Endothelial cell of umbilical vein (primary cell): ENCODE measurements around the gene NTN1.
"Not testable (repeated sequence)": the region's sequence is repeated elsewhere in the genome, so short reads cannot be mapped to it uniquely, and the experiment has no call there.

Source experiments
- EZH2 ChIP-seq: IDR thresholded peaks from 2 replicates; pipeline ENCODE4 v1.6.1; 2012; ENCODE audit warnings: borderline replicate concordance, low read depth, mild to moderate bottlenecking, moderate library complexity, low read length, inconsistent platforms; ENCODE audit not compliant: severe bottlenecking
- FOS ChIP-seq: IDR thresholded peaks from 2 replicates; pipeline ENCODE4 v1.6.1; 2011; ENCODE audit warnings: mild to moderate bottlenecking, low read length, moderate library complexity, borderline replicate concordance; ENCODE audit not compliant: insufficient read depth
- GATA2 ChIP-seq: IDR thresholded peaks from 2 replicates; pipeline ENCODE4 v1.7.0; 2011; ENCODE audit warnings: low read depth, mild to moderate bottlenecking, moderate library complexity, mixed read lengths, low read length; ENCODE audit not compliant: insufficient read length, insufficient read depth
- JUN ChIP-seq: IDR thresholded peaks from 2 replicates; pipeline ENCODE4 v1.6.1; 2011; ENCODE audit warnings: borderline replicate concordance, low read depth; ENCODE audit not compliant: insufficient read length, insufficient read depth
- MAX ChIP-seq: IDR thresholded peaks from 2 replicates; pipeline ENCODE4 v1.6.1; 2011; ENCODE audit not compliant: insufficient read depth, insufficient read length
- MYC ChIP-seq: IDR thresholded peaks from one replicate; pipeline ENCODE4 v1.6.1; 2011; ENCODE audit warnings: mild to moderate bottlenecking, low read depth, low read length
- POLR2A ChIP-seq: IDR thresholded peaks from 2 replicates; pipeline ENCODE4 v1.6.1; 2012; ENCODE audit warnings: low read depth, mild to moderate bottlenecking, control low read depth, low read length
- POLR2AphosphoS5 ChIP-seq: IDR thresholded peaks from 2 replicates; pipeline ENCODE4 v1.6.1; 2012; ENCODE audit warnings: low read depth, mild to moderate bottlenecking, control low read depth, low read length, moderate library complexity; ENCODE audit not compliant: insufficient read depth
- TF ChIP-seq, protein P1 (sequence below), 2 donors: IDR thresholded peaks; 1 replicate in 1 of 2; 2 replicates in 1 of 2; pipeline ENCODE4 v1.5.1; 2011; ENCODE audit warnings: low read length in 2 of 2, mild to moderate bottlenecking in 2 of 2, moderate library complexity in 2 of 2, control low read depth in 1 of 2, inconsistent platforms in 1 of 2, low read depth in 1 of 2; ENCODE audit not compliant: insufficient read depth in 1 of 2; ENCODE audit errors: extremely low read depth in 1 of 2

DNA sequence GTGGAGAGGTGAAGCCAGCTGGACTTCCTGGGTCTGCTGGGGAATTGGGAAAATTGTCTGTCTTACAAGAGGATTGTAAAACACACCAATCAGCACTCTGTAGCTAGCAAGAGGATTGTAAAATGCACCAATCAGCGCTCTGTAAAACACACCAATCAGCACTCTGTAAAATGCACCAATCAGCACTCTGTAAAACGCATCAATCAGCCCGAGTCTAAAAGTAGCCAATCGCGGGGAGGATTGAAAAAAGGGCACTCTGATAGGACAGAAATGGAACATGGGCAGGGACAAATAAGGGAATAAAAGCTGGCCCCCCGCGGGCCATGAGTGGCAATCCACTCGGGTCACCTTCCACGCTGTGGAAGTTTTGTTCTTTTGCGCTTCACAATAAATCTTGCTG is 130.4 kb downstream of the NTN1 start:
- TF ChIP-seq POLR2AphosphoS5, MAX, EZH2, JUN, POLR2A, FOS, MYC, GATA2: not testable (repeated sequence)
- TF ChIP-seq, protein P1, sequence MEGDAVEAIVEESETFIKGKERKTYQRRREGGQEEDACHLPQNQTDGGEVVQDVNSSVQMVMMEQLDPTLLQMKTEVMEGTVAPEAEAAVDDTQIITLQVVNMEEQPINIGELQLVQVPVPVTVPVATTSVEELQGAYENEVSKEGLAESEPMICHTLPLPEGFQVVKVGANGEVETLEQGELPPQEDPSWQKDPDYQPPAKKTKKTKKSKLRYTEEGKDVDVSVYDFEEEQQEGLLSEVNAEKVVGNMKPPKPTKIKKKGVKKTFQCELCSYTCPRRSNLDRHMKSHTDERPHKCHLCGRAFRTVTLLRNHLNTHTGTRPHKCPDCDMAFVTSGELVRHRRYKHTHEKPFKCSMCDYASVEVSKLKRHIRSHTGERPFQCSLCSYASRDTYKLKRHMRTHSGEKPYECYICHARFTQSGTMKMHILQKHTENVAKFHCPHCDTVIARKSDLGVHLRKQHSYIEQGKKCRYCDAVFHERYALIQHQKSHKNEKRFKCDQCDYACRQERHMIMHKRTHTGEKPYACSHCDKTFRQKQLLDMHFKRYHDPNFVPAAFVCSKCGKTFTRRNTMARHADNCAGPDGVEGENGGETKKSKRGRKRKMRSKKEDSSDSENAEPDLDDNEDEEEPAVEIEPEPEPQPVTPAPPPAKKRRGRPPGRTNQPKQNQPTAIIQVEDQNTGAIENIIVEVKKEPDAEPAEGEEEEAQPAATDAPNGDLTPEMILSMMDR (IDR thresholded peaks at IDR 0.05; ENCODE audit: extremely low read depth in 1 of 2, insufficient read depth in 1 of 2, low read depth in 1 of 2, low read length in 2 of 2) = not testable (repeated sequence)
